ENCODE measurements around the gene PPP1R14D.

PPP1R14D gene

GRCh38 chr15:40850576-40851112, 22.1 kb upstream of the PPP1R14D start:
- DNase-seq = no peak

GRCh38 chr15:40847223-40847961, 18.9 kb upstream of the PPP1R14D start:
- DNase-seq = peak; percentile 78

- DNase-seq = no peak
These were observed 18.3 kb upstream of the PPP1R14D start for GRCh38 chr15:40846841-40847222.

- DNase-seq = no peak
These were observed 17.2 kb upstream of the PPP1R14D start for GRCh38 chr15:40845511-40846284.

GRCh38 chr15:40845036-40845435, 16.5 kb upstream of the PPP1R14D start:
- no peak for DNase-seq

GRCh38 chr15:40844696-40845030, 16.2 kb upstream of the PPP1R14D start:
- peak; percentile 22 for DNase-seq

- no peak for DNase-seq
These were observed 15.6 kb upstream of the PPP1R14D start, which contains the start of gene SPINT1 for GRCh38 chr15:40843885-40844695. Gene SPINT1, plus strand, starts transcription at chr15:40844048. Its CDS starts 507 bp downstream, at chr15:40844555.

- no peak for DNase-seq
These were observed 14.9 kb upstream of the PPP1R14D start for GRCh38 chr15:40843261-40843884.

GRCh38 chr15:40841741-40842140, 13.2 kb upstream of the PPP1R14D start:
- no peak for DNase-seq

- DNase-seq = no peak
These were observed 10.2 kb upstream of the PPP1R14D start for GRCh38 chr15:40838756-40839155.

GRCh38 chr15:40836020-40836419, 7.5 kb upstream of the PPP1R14D start:
- DNase-seq = peak; percentile 21

GRCh38 chr15:40832903-40833302, 4.4 kb upstream of the PPP1R14D start:
- no peak for DNase-seq

GRCh38 chr15:40831861-40832260, 3.4 kb upstream of the PPP1R14D start:
- DNase-seq = no peak

- DNase-seq = no peak
These were observed 2.4 kb upstream of the PPP1R14D start for GRCh38 chr15:40830884-40831283.

- no peak for DNase-seq
These were observed 607 bp upstream of the PPP1R14D start for GRCh38 chr15:40829115-40829514.

GRCh38 chr15:40826423-40827075, 2.0 kb downstream of the PPP1R14D start:
- DNase-seq = no peak

GRCh38 chr15:40825661-40826422, 2.7 kb downstream of the PPP1R14D start:
- peak; percentile 72 for DNase-seq

GRCh38 chr15:40823572-40824343, 4.8 kb downstream of the PPP1R14D start:
- no peak for DNase-seq

- DNase-seq = no peak
These were observed 7.3 kb downstream of the PPP1R14D start for GRCh38 chr15:40821195-40821594.

GRCh38 chr15:40819048-40819447, 9.5 kb downstream of the PPP1R14D start:
- DNase-seq = no peak

Measured in hematopoietic multipotent progenitor cell treated with erythropoietin and hydrocortisone succinate and interleukin-3 and kit ligand, for 8 days (in vitro differentiated cells).